Measurements from ENCODE around the gene SOST. TPM values are rescaled to one million over a fixed set of nuclear protein-coding genes. Genes with fewer than 3 reads are reported as not detected.

Gene SOST
- total RNA-seq (0.09 TPM), polyA plus RNA-seq (ENCODE audit: insufficient read depth, low read depth, low replicate concordance) (15.1 TPM)
- long read RNA-seq, donor 1, transcript SOST-201 (2 exons, 2,300 nt): major isoform, 24 of 24 reads
- long read RNA-seq, donor 1, partial matches to known transcripts: 0 of 24 reads
- long read RNA-seq, donor 1, other reads (novel, unspliced or antisense): 0 of 24 reads
- long read RNA-seq, donor 2, transcript SOST-201 (2 exons, 2,300 nt): major isoform, 23 of 23 reads
- long read RNA-seq, donor 2, partial matches to known transcripts: 0 of 23 reads
- long read RNA-seq, donor 2, other reads (novel, unspliced or antisense): 0 of 23 reads
- long read RNA-seq, donor 3, transcript SOST-201 (2 exons, 2,300 nt): major isoform, 30 of 30 reads
- long read RNA-seq, donor 3, partial matches to known transcripts: 0 of 30 reads
- long read RNA-seq, donor 3, other reads (novel, unspliced or antisense): 0 of 30 reads
- long read RNA-seq, donor 4, transcript SOST-201 (2 exons, 2,300 nt): major isoform, 13 of 13 reads
- long read RNA-seq, donor 4, partial matches to known transcripts: 0 of 13 reads
- long read RNA-seq, donor 4, other reads (novel, unspliced or antisense): 0 of 13 reads
- long read RNA-seq, donor 5, partial matches to known transcripts: 0 of 2 reads
- long read RNA-seq, donor 5, other reads (novel, unspliced or antisense): 0 of 2 reads
- long read RNA-seq, donor 6, transcript SOST-201 (2 exons, 2,300 nt): major isoform, 7 of 7 reads
- long read RNA-seq, donor 6, partial matches to known transcripts: 0 of 7 reads
- long read RNA-seq, donor 6, other reads (novel, unspliced or antisense): 0 of 7 reads
- long read RNA-seq, donor 7, partial matches to known transcripts: 0 of 1 reads
- long read RNA-seq, donor 7, other reads (novel, unspliced or antisense): 1 of 1 reads
- long read RNA-seq, donor 8, transcript SOST-201 (2 exons, 2,300 nt): major isoform, 32 of 32 reads
- long read RNA-seq, donor 8, partial matches to known transcripts: 0 of 32 reads
- long read RNA-seq, donor 8, other reads (novel, unspliced or antisense): 0 of 32 reads
- long read RNA-seq, donor 9, transcript SOST-201 (2 exons, 2,300 nt): major isoform, 17 of 17 reads
- long read RNA-seq, donor 9, partial matches to known transcripts: 0 of 17 reads
- long read RNA-seq, donor 9, other reads (novel, unspliced or antisense): 0 of 17 reads
- long read RNA-seq, donor 10, transcript SOST-201 (2 exons, 2,300 nt): major isoform, 20 of 20 reads
- long read RNA-seq, donor 10, partial matches to known transcripts: 0 of 20 reads
- long read RNA-seq, donor 10, other reads (novel, unspliced or antisense): 0 of 20 reads

- FAIRE-seq: no peak
These were observed at the start of gene SOST for GRCh38 chr17:43758497-43759174. TSS of gene SOST (minus strand) at chr17:43758791. CDS start at chr17:43758741, 50 bp downstream.

GRCh38 chr17:43808076-43808475, 49.5 kb upstream of the SOST start:
- DNase-seq: no peak
- Histone ChIP-seq H3K27me3 (ENCODE audit: control insufficient read depth, insufficient read depth, low read length) (no peaks in the 10 kb centered on the region), H3K27ac (ENCODE audit: low read depth in 2 of 2, low read length in 2 of 2) (no peak overlapping the region), H3K9ac (ENCODE audit: low read length in 3 of 3) (no peak overlapping the region), H3K9me3 (ENCODE audit: control insufficient read depth in 2 of 3, insufficient read depth in 1 of 3, low read length in 3 of 3) (no peaks in the 10 kb centered on the region), H3K4me3 (ENCODE audit: low read length in 3 of 3) (no peak overlapping the region), H3K36me3 (ENCODE audit: control insufficient read depth in 2 of 3, insufficient read depth in 3 of 3, low read length in 3 of 3) (no peaks in the 10 kb centered on the region), H3K4me1 (ENCODE audit: control insufficient read depth in 2 of 3, insufficient read depth in 2 of 3, low read depth in 1 of 3, low read length in 3 of 3) (no peaks in the 10 kb centered on the region)
- FAIRE-seq: no peak
- intact Hi-C loops (cut with DNase I): no loop called here
- no peak for TF ChIP-seq CTCF (IDR thresholded peaks at IDR 0.05; ENCODE audit: borderline replicate concordance, extremely low read depth, insufficient read depth)

More at GRCh38 chr17:43758497-43759174, at the start of gene SOST:
- intact Hi-C loops (cut with DNase I): loop anchor here (5.0 kb wide), 1 partner anchor 61 kb away; no protein-coding TSS in a partner anchor
- TF ChIP-seq CTCF (IDR thresholded peaks at IDR 0.05; ENCODE audit: borderline replicate concordance, extremely low read depth, insufficient read depth): no peak
- no peak within 1 kb of the TSS for H3K9ac ChIP-seq (ENCODE audit: low read length in 3 of 3)
- peak in 4 of 5 donors; percentile 61 to 80 (median 74) for DNase-seq
- H3K27me3 ChIP-seq (ENCODE audit: control insufficient read depth, insufficient read depth, low read length): no peaks in the 10 kb centered on the region
- H3K27ac ChIP-seq (ENCODE audit: low read depth in 2 of 2, low read length in 2 of 2): no peak within 1 kb of the TSS
- H3K36me3 ChIP-seq (ENCODE audit: control insufficient read depth in 2 of 3, insufficient read depth in 3 of 3, low read length in 3 of 3): no peaks in the 10 kb centered on the region
- H3K9me3 ChIP-seq (ENCODE audit: control insufficient read depth in 2 of 3, insufficient read depth in 1 of 3, low read length in 3 of 3): no peaks in the 10 kb centered on the region
- peaks cover 2 to 8% (median 3%) of the 10 kb centered on the region in 3 donors for H3K4me1 ChIP-seq (ENCODE audit: control insufficient read depth in 2 of 3, insufficient read depth in 2 of 3, low read depth in 1 of 3, low read length in 3 of 3)
- H3K4me3 ChIP-seq (ENCODE audit: low read length in 3 of 3): peak within 1 kb of the TSS in 2 of 3 donors; percentile 9 to 26

- Histone ChIP-seq H3K4me3 (ENCODE audit: low read length in 3 of 3) (no peak overlapping the region), H3K27ac (ENCODE audit: low read depth in 2 of 2, low read length in 2 of 2) (no peak overlapping the region), H3K36me3 (ENCODE audit: control insufficient read depth in 2 of 3, insufficient read depth in 3 of 3, low read length in 3 of 3) (no peaks in the 10 kb centered on the region), H3K4me1 (ENCODE audit: control insufficient read depth in 2 of 3, insufficient read depth in 2 of 3, low read depth in 1 of 3, low read length in 3 of 3) (no peaks in the 10 kb centered on the region), H3K9me3 (ENCODE audit: control insufficient read depth in 2 of 3, insufficient read depth in 1 of 3, low read length in 3 of 3) (no peaks in the 10 kb centered on the region), H3K9ac (ENCODE audit: low read length in 3 of 3) (no peak overlapping the region), H3K27me3 (ENCODE audit: control insufficient read depth, insufficient read depth, low read length) (no peaks in the 10 kb centered on the region)
- intact Hi-C loops (cut with DNase I): no loop called here
- FAIRE-seq (no peak), DNase-seq (no peak)
- TF ChIP-seq CTCF (IDR thresholded peaks at IDR 0.05; ENCODE audit: borderline replicate concordance, extremely low read depth, insufficient read depth): no peak
These were observed 46.5 kb upstream of the SOST start for GRCh38 chr17:43805117-43805516.

Measured in kidney (tissue), 22 donors.